ENCODE measurements around the gene ATP13A4. TPM values are rescaled to one million over a fixed set of nuclear protein-coding genes. Genes with fewer than 3 reads are reported as not detected.
"Not testable (repeated sequence)": the region's sequence is repeated elsewhere in the genome, so short reads cannot be mapped to it uniquely, and the experiment has no call there.

The ATP13A4 gene
- total RNA-seq, 1 experiment from 2014 or later = not detected

- H3K36me3 ChIP-seq = no peaks in the 10 kb centered on the region
- no peak overlapping the region for H3K27ac ChIP-seq
- H3K4me1 ChIP-seq (replicated peaks) = no peaks in the 10 kb centered on the region
- no peak overlapping the region for H3K4me3 ChIP-seq
- no peak for DNase-seq (ENCODE audit: low read depth in 1 of 2, low spot score in 2 of 2)
- no peaks in the 10 kb centered on the region for H3K27me3 ChIP-seq (replicated peaks)
- H3K9me3 ChIP-seq (replicated peaks) = no peaks in the 10 kb centered on the region
Measured at GRCh38 chr3:193530231-193531165, 24.2 kb downstream of the ATP13A4 start.

GRCh38 chr3:193526085-193526484 lies 28.6 kb downstream of the ATP13A4 start:
- not testable (repeated sequence) for H3K4me1 ChIP-seq (replicated peaks); H3K36me3 ChIP-seq; H3K27ac ChIP-seq; H3K27me3 ChIP-seq (replicated peaks); DNase-seq (ENCODE audit: low read depth in 1 of 2, low spot score in 2 of 2); H3K9me3 ChIP-seq (replicated peaks); H3K4me3 ChIP-seq

- H3K9me3 ChIP-seq (replicated peaks) = no peaks in the 10 kb centered on the region
- H3K27me3 ChIP-seq (replicated peaks) = no peaks in the 10 kb centered on the region
- DNase-seq (ENCODE audit: low read depth in 1 of 2, low spot score in 2 of 2) = no peak
- no peaks in the 10 kb centered on the region for H3K36me3 ChIP-seq
- no peak overlapping the region for H3K4me3 ChIP-seq
- no peak overlapping the region for H3K27ac ChIP-seq
- H3K4me1 ChIP-seq (replicated peaks) = no peaks in the 10 kb centered on the region
Measured at GRCh38 chr3:193522473-193522872, 32.2 kb downstream of the ATP13A4 start.

- Histone ChIP-seq H3K27ac (no peak overlapping the region), H3K4me1 (replicated peaks) (no peaks in the 10 kb centered on the region), H3K4me3 (no peak overlapping the region), H3K36me3 (no peaks in the 10 kb centered on the region), H3K9me3 (replicated peaks) (no peaks in the 10 kb centered on the region), H3K27me3 (replicated peaks) (no peaks in the 10 kb centered on the region)
- no peak for DNase-seq (ENCODE audit: low read depth in 1 of 2, low spot score in 2 of 2)
Measured at GRCh38 chr3:193520738-193521137, 34.0 kb downstream of the ATP13A4 start.

- H3K9me3 ChIP-seq (replicated peaks) = no peaks in the 10 kb centered on the region
Measured at GRCh38 chr3:193515966-193516365, 38.7 kb downstream of the ATP13A4 start.

GRCh38 chr3:193510154-193510553 lies 44.5 kb downstream of the ATP13A4 start:
- DNase-seq (ENCODE audit: low read depth in 1 of 2, low spot score in 2 of 2) = no peak
- Histone ChIP-seq H3K36me3 (no peaks in the 10 kb centered on the region), H3K27me3 (replicated peaks) (no peaks in the 10 kb centered on the region), H3K9me3 (replicated peaks) (no peaks in the 10 kb centered on the region), H3K27ac (no peak overlapping the region), H3K4me1 (replicated peaks) (no peaks in the 10 kb centered on the region), H3K4me3 (no peak overlapping the region)

More at GRCh38 chr3:193515966-193516365, 38.7 kb downstream of the ATP13A4 start:
- Histone ChIP-seq H3K27me3 (replicated peaks) (no peaks in the 10 kb centered on the region), H3K4me1 (replicated peaks) (no peaks in the 10 kb centered on the region), H3K36me3 (no peaks in the 10 kb centered on the region), H3K4me3 (no peak overlapping the region), H3K27ac (no peak overlapping the region)
- no peak for DNase-seq (ENCODE audit: low read depth in 1 of 2, low spot score in 2 of 2)

- Histone ChIP-seq H3K9me3 (replicated peaks) (no peaks in the 10 kb centered on the region), H3K27ac (no peak overlapping the region), H3K36me3 (no peaks in the 10 kb centered on the region), H3K4me1 (replicated peaks) (no peaks in the 10 kb centered on the region), H3K27me3 (replicated peaks) (no peaks in the 10 kb centered on the region), H3K4me3 (no peak overlapping the region)
- DNase-seq (ENCODE audit: low read depth in 1 of 2, low spot score in 2 of 2) = no peak
Measured at GRCh38 chr3:193509103-193509965, 45.4 kb downstream of the ATP13A4 start.

- Histone ChIP-seq H3K27ac (no peak overlapping the region), H3K27me3 (replicated peaks) (no peaks in the 10 kb centered on the region), H3K4me3 (no peak overlapping the region), H3K9me3 (replicated peaks) (no peaks in the 10 kb centered on the region), H3K4me1 (replicated peaks) (no peaks in the 10 kb centered on the region), H3K36me3 (no peaks in the 10 kb centered on the region)
- no peak for DNase-seq (ENCODE audit: low read depth in 1 of 2, low spot score in 2 of 2)
Measured at GRCh38 chr3:193508108-193508507, 46.6 kb downstream of the ATP13A4 start.

GRCh38 chr3:193507566-193507965 lies 47.1 kb downstream of the ATP13A4 start:
- no peaks in the 10 kb centered on the region for H3K9me3 ChIP-seq (replicated peaks)
- H3K36me3 ChIP-seq = no peaks in the 10 kb centered on the region
- no peaks in the 10 kb centered on the region for H3K4me1 ChIP-seq (replicated peaks)
- no peak for DNase-seq (ENCODE audit: low read depth in 1 of 2, low spot score in 2 of 2)
- H3K27ac ChIP-seq = no peak overlapping the region
- H3K4me3 ChIP-seq = no peak overlapping the region
- no peaks in the 10 kb centered on the region for H3K27me3 ChIP-seq (replicated peaks)

- Histone ChIP-seq H3K4me3 (no peak overlapping the region), H3K4me1 (replicated peaks) (no peaks in the 10 kb centered on the region), H3K36me3 (no peaks in the 10 kb centered on the region), H3K27me3 (replicated peaks) (no peaks in the 10 kb centered on the region), H3K27ac (no peak overlapping the region), H3K9me3 (replicated peaks) (no peaks in the 10 kb centered on the region)
- DNase-seq (ENCODE audit: low read depth in 1 of 2, low spot score in 2 of 2) = no peak
Measured at GRCh38 chr3:193506921-193507320, 47.8 kb downstream of the ATP13A4 start.

GRCh38 chr3:193502871-193503270 lies 51.8 kb downstream of the ATP13A4 start:
- Histone ChIP-seq H3K4me1 (replicated peaks) (no peaks in the 10 kb centered on the region), H3K27me3 (replicated peaks) (0 out of 2 replicates have a peak, but pooled peaks cover 3% of the 10 kb centered on the region), H3K27ac (no peak overlapping the region), H3K36me3 (no peaks in the 10 kb centered on the region), H3K4me3 (no peak overlapping the region), H3K9me3 (replicated peaks) (no peaks in the 10 kb centered on the region)
- DNase-seq (ENCODE audit: low read depth in 1 of 2, low spot score in 2 of 2) = no peak

GRCh38 chr3:193499801-193500485 lies 54.8 kb downstream of the ATP13A4 start:
- Histone ChIP-seq H3K27me3 (replicated peaks) (0 out of 2 replicates have a peak, but pooled peaks cover 3% of the 10 kb centered on the region), H3K36me3 (no peaks in the 10 kb centered on the region), H3K4me3 (no peak overlapping the region), H3K27ac (no peak overlapping the region), H3K4me1 (replicated peaks) (no peaks in the 10 kb centered on the region), H3K9me3 (replicated peaks) (no peaks in the 10 kb centered on the region)
- DNase-seq (ENCODE audit: low read depth in 1 of 2, low spot score in 2 of 2) = no peak

- no peaks in the 10 kb centered on the region for H3K36me3 ChIP-seq
- no peak overlapping the region for H3K4me3 ChIP-seq
- no peaks in the 10 kb centered on the region for H3K9me3 ChIP-seq (replicated peaks)
- no peaks in the 10 kb centered on the region for H3K4me1 ChIP-seq (replicated peaks)
- H3K27ac ChIP-seq = no peak overlapping the region
- DNase-seq (ENCODE audit: low read depth in 1 of 2, low spot score in 2 of 2) = no peak
- H3K27me3 ChIP-seq (replicated peaks) = 0 out of 2 replicates have a peak, but pooled peaks cover 3% of the 10 kb centered on the region
Measured at GRCh38 chr3:193499136-193499770, 55.4 kb downstream of the ATP13A4 start.

Data from SJSA1 (cell line).